GM20000 (cell line): ENCODE results near the gene FN1.

Experiments
- DNase-seq: peaks from one replicate; pipeline ENCODE4 v3.0.0; 2012; ENCODE audit warnings: low spot score
- CTCF ChIP-seq: IDR thresholded peaks from 2 replicates; pipeline ENCODE4 v1.5.1; 2012; ENCODE audit warnings: mild to moderate bottlenecking, control low read depth; ENCODE audit errors: extremely low read depth, missing control alignments

FN1 gene

GRCh38 chr2:215366440-215367032 is 69.3 kb downstream of the FN1 start:
- no peak for TF ChIP-seq CTCF
- DNase-seq: no peak

GRCh38 chr2:215365184-215365658 is 70.6 kb downstream of the FN1 start:
- DNase-seq: peak; percentile 19
- no peak for TF ChIP-seq CTCF

DNA sequence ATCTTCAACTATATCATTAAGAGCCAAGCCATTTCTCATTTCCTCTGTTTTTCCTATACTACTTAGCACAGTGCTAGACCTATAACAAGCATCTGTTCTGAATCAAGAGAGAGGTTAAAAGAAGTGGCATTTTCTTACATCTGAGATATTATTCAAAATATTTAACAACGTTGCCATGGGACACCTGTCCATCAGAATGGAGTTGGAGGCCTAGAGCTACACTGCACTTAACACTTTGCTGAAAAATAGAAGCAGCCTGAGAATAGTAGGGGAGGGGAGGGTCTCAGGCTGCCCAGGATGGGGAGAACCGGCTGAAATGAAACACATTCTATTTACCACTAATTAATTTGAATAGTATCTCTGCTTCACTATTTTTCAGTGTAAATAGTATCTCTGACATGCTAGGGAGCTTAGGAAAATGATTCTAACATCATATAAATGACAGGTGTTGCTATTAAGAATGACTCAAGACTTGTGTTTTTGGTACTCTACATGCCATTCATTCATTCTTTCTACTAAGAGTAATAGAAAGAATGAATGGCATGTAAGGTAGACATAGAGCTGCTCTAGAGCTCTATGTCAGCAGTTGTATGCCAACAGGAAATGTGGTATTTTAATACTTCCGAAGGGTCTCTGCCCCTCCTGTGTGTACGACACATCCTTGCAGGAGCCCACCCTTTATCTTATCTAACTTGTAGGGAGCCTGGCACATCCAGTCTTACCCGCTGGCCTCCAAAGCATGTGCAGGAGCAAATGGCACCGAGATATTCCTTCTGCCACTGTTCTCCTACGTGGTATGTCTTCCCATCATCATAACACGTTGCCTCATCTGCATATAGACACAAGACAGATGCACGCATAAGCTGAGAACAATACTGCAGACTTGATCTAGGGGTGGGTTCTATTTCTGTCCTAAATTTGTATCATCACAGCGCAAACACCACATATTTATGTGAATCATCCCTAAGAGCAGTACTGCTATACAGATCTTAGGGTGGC is 71.4 kb downstream of the FN1 start:
- no peak for TF ChIP-seq CTCF
- DNase-seq: no peak

GRCh38 chr2:215363461-215364156 is 72.3 kb downstream of the FN1 start:
- no peak for DNase-seq
- TF ChIP-seq CTCF: no peak

- no peak for TF ChIP-seq CTCF
- no peak for DNase-seq
These were observed 72.8 kb downstream of the FN1 start for GRCh38 chr2:215363039-215363438.

DNA sequence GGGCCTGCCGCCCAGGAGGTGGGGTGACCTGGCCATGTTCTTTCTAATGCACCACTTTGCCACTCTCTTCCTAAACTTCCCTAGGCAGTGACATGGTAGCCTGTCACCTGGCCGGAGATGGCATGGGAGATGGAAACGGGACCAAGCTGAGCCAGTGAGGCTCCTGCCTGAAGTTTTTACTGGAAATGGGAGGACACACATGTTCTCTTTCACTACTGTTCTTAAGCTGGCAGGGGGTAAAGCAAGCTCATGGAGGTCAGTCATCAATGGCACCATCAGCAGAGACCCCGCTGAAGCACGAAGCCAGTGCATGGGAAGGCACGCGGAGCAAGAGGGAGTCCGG is 73.3 kb downstream of the FN1 start:
- TF ChIP-seq CTCF: no peak
- no peak for DNase-seq
